Suprapubic skin (tissue), 4 donors: Measurements from ENCODE around the gene NBPF1.
"Not testable (repeated sequence)": the region's sequence is repeated elsewhere in the genome, so short reads cannot be mapped to it uniquely, and the experiment has no call there.

ENCODE experiments used
- POLR2A ChIP-seq, 2 donors: fragments of 450-650 bp; IDR thresholded peaks; one replicate each; pipeline ENCODE4 v1.6.1; 2017; ENCODE audit warnings: antibody characterized with exemption in 2 of 2, mild to moderate bottlenecking in 2 of 2, moderate library complexity in 2 of 2
- POLR2AphosphoS5 ChIP-seq, 3 donors: sonication (generic); formaldehyde crosslinking; IDR thresholded peaks; one replicate each; pipeline ENCODE4 v1.6.1; 2017; ENCODE audit warnings: antibody characterized with exemption in 3 of 3
- TF ChIP-seq, protein P1 (sequence below), 2 donors: fragments of 200-600 bp in 1 of 2; fragments of 450-650 bp in 1 of 2; sonication (generic) in 1 of 2; IDR thresholded peaks; one replicate each; pipeline ENCODE4 v1.5.1; 2016 to 2019; ENCODE audit warnings: antibody characterized with exemption in 2 of 2, mild to moderate bottlenecking in 1 of 2, moderate library complexity in 1 of 2

DNA sequence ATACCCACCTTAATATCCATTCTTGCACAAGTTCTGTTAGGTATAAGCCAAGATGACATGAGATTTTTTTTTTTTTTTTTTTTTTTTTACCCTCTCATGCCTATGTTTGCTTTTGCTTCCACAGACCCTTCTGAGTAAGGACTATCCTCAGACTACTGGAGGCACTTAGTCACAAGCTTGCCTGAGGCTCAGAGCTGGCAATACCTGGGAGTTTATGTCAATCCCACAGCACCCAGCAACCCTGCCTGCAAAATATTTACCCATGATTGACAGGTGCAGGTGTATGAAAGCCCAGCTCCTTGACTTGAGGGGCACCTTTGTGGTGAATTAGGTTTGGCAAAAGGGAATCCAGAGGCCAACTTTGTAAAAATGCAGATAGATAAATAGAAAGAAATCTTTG is 87.6 kb downstream of the NBPF1 start:
- not testable (repeated sequence) for TF ChIP-seq POLR2A, POLR2AphosphoS5 (IDR thresholded peaks at IDR 0.05)
- TF ChIP-seq, protein P1, sequence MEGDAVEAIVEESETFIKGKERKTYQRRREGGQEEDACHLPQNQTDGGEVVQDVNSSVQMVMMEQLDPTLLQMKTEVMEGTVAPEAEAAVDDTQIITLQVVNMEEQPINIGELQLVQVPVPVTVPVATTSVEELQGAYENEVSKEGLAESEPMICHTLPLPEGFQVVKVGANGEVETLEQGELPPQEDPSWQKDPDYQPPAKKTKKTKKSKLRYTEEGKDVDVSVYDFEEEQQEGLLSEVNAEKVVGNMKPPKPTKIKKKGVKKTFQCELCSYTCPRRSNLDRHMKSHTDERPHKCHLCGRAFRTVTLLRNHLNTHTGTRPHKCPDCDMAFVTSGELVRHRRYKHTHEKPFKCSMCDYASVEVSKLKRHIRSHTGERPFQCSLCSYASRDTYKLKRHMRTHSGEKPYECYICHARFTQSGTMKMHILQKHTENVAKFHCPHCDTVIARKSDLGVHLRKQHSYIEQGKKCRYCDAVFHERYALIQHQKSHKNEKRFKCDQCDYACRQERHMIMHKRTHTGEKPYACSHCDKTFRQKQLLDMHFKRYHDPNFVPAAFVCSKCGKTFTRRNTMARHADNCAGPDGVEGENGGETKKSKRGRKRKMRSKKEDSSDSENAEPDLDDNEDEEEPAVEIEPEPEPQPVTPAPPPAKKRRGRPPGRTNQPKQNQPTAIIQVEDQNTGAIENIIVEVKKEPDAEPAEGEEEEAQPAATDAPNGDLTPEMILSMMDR (IDR thresholded peaks at IDR 0.05): not testable (repeated sequence)
